ENCODE results near the gene PSMD13. TPM values are rescaled to one million over a fixed set of nuclear protein-coding genes. Genes with fewer than 3 reads are reported as not detected.
A peak's percentile ranks its signal among the peaks of the same experiment; 100 is the strongest.

The PSMD13 gene
- total RNA-seq, 1 donor from 2014 or later = 137 TPM

DNA sequence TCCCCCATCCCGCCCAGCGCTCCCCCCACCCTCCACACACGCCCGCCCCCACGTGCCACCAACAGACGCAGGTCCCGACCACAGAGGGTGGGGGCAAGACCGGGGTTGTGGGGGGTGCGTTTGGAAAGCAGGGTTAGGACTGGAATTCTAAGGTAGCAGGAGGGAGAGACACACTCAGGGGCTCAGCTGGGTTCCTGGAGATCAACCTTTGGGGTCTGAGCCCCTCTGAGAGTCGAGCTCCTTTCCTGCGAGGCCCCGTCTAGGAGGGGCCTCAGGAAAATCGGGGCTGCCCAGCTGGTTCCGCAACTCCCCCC is 52.6 kb downstream of the PSMD13 start:
- no peaks in the 10 kb centered on the region for H3K36me3 ChIP-seq (ENCODE audit: insufficient read depth, low read length)
- H3K9me3 ChIP-seq (ENCODE audit: insufficient read depth, low read depth, low read length) = no peaks in the 10 kb centered on the region
- H3K4me1 Mint-ChIP-seq (ENCODE audit: low read depth, unreplicated experiment) = no peaks in the 10 kb centered on the region
- H3K4me2 ChIP-seq (ENCODE audit: low read length) = peak overlapping the region; percentile 65
- TF ChIP-seq, protein P1, sequence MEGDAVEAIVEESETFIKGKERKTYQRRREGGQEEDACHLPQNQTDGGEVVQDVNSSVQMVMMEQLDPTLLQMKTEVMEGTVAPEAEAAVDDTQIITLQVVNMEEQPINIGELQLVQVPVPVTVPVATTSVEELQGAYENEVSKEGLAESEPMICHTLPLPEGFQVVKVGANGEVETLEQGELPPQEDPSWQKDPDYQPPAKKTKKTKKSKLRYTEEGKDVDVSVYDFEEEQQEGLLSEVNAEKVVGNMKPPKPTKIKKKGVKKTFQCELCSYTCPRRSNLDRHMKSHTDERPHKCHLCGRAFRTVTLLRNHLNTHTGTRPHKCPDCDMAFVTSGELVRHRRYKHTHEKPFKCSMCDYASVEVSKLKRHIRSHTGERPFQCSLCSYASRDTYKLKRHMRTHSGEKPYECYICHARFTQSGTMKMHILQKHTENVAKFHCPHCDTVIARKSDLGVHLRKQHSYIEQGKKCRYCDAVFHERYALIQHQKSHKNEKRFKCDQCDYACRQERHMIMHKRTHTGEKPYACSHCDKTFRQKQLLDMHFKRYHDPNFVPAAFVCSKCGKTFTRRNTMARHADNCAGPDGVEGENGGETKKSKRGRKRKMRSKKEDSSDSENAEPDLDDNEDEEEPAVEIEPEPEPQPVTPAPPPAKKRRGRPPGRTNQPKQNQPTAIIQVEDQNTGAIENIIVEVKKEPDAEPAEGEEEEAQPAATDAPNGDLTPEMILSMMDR (IDR thresholded peaks at IDR 0.05; ENCODE audit: insufficient read depth, low read depth, low read length) = no peak
- TF ChIP-seq EZH2 (IDR thresholded peaks at IDR 0.05; ENCODE audit: insufficient read depth, low read length) = no peak
- no peak overlapping the region for H2AFZ ChIP-seq (ENCODE audit: low read depth, low read length)
- peaks cover 28% of the 10 kb centered on the region for H3K27me3 Mint-ChIP-seq (ENCODE audit: low read depth, unreplicated experiment)
- peaks cover 15% of the 10 kb centered on the region for H3K27me3 ChIP-seq (ENCODE audit: insufficient read depth, low read length)
- no peaks in the 10 kb centered on the region for H3K79me2 ChIP-seq (ENCODE audit: insufficient read depth, low read length)
- H3K9ac ChIP-seq (ENCODE audit: low read length) = no peak overlapping the region
- H3K27ac ChIP-seq (ENCODE audit: low read depth, low read length) = no peak overlapping the region
- H3K27ac Mint-ChIP-seq (ENCODE audit: unreplicated experiment) = no peak overlapping the region
- no peak overlapping the region for H3K4me3 ChIP-seq (ENCODE audit: insufficient read depth, low read depth, low read length)
- no peaks in the 10 kb centered on the region for H4K20me1 ChIP-seq (ENCODE audit: insufficient read depth, low read length)
- DNase-seq (ENCODE audit: low read depth) (no peak), FAIRE-seq (no peak)
- H3K9me3 Mint-ChIP-seq (ENCODE audit: unreplicated experiment) = no peaks in the 10 kb centered on the region
- H3K36me3 Mint-ChIP-seq (ENCODE audit: low read depth, unreplicated experiment) = peaks cover 1% of the 10 kb centered on the region
- H3K4me1 ChIP-seq (ENCODE audit: insufficient read depth, low read length) = peaks cover 6% of the 10 kb centered on the region
- peak overlapping the region; percentile 81 for H3K4me3 Mint-ChIP-seq (ENCODE audit: unreplicated experiment)

DNA sequence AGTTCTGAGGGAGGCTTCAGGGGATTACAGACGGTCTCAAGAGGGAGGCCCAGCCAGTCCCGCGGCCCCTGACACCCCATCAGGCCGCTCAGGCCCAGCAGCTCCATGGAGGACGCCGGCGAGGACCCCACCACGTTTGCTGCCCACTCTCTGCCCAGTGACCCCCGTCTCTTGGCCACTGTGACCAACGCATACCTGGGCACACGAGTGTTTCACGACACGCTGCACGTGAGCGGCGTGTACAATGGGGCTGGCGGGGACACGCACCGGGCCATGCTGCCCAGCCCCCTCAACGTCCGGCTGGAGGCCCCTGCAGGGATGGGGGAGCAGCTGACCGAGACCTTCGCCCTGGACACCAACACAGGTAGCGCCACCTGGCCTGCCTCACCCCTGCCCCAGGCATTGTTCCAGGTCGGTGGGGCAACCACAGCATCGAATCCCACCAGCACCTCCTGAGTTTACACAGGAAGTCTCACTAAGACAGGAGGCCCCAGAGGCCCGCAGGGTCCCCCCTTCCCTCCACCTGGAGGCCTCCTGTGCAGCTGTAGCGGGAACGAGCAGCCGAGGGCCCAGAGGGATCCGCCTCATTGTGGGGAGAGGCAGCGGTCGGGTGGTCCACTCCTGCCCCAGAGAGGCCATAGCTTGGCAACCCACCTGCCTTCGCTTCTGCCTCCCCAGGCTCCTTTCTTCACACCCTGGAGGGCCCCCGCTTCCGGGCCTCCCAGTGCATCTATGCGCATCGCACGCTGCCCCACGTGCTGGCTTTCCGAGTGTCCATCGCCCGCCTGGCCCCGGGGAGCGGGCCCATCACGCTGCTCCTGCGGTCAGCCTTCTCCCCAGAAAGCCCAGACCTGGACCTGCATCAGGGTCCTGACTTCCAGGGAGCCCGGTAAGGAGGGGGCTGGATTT is 53.2 kb downstream of the PSMD13 start:
- H3K27me3 Mint-ChIP-seq (ENCODE audit: low read depth, unreplicated experiment) = peaks cover 27% of the 10 kb centered on the region
- peak overlapping the region; percentile 81 for H3K4me3 Mint-ChIP-seq (ENCODE audit: unreplicated experiment)
- no peaks in the 10 kb centered on the region for H3K4me1 Mint-ChIP-seq (ENCODE audit: low read depth, unreplicated experiment)
- no peak overlapping the region for H3K27ac Mint-ChIP-seq (ENCODE audit: unreplicated experiment)
- Histone ChIP-seq H3K36me3 (ENCODE audit: insufficient read depth, low read length) (no peaks in the 10 kb centered on the region), H2AFZ (ENCODE audit: low read depth, low read length) (no peak overlapping the region), H3K4me1 (ENCODE audit: insufficient read depth, low read length) (peaks cover 6% of the 10 kb centered on the region), H4K20me1 (ENCODE audit: insufficient read depth, low read length) (no peaks in the 10 kb centered on the region), H3K79me2 (ENCODE audit: insufficient read depth, low read length) (no peaks in the 10 kb centered on the region), H3K27me3 (ENCODE audit: insufficient read depth, low read length) (peaks cover 15% of the 10 kb centered on the region), H3K27ac (ENCODE audit: low read depth, low read length) (no peak overlapping the region), H3K9ac (ENCODE audit: low read length) (no peak overlapping the region), H3K9me3 (ENCODE audit: insufficient read depth, low read depth, low read length) (no peaks in the 10 kb centered on the region), H3K4me3 (ENCODE audit: insufficient read depth, low read depth, low read length) (no peak overlapping the region), H3K4me2 (ENCODE audit: low read length) (peak overlapping the region; percentile 65)
- peaks cover 1% of the 10 kb centered on the region for H3K36me3 Mint-ChIP-seq (ENCODE audit: low read depth, unreplicated experiment)
- no peaks in the 10 kb centered on the region for H3K9me3 Mint-ChIP-seq (ENCODE audit: unreplicated experiment)
- no peak for FAIRE-seq
- no peak for DNase-seq (ENCODE audit: low read depth)
- no peak for TF ChIP-seq EZH2 (IDR thresholded peaks at IDR 0.05; ENCODE audit: insufficient read depth, low read length)
- TF ChIP-seq, protein P1 (IDR thresholded peaks at IDR 0.05; ENCODE audit: insufficient read depth, low read depth, low read length) = no peak
